Astrocyte (in vitro differentiated cells and primary cell): ENCODE data around the gene RFX1. TPM values are rescaled to one million over a fixed set of nuclear protein-coding genes. Genes with fewer than 3 reads are reported as not detected.

Experiments
- DNase-seq: peaks from one replicate; pipeline ENCODE4 v3.0.0-alpha.2; 2010; ENCODE audit warnings: low read depth
- FAIRE-seq: peaks from 2 replicates; lab custom pipeline; 2011; peaks lifted over from hg19 to GRCh38; lab: Jason Lieb, UNC
- H2AFZ ChIP-seq: 2 replicates; pipeline ENCODE4 v1.6.0; 2012; ENCODE audit warnings: low read depth, low read length, inconsistent platforms
- H3K27ac ChIP-seq: 2 replicates; pipeline ENCODE4 v1.5.1; 2011; ENCODE audit warnings: low read depth, low read length, inconsistent platforms
- H3K27me3 ChIP-seq: 2 replicates; pipeline ENCODE4 v1.6.0; 2011; ENCODE audit warnings: low read length, inconsistent platforms; ENCODE audit not compliant: insufficient read depth
- H3K36me3 ChIP-seq: 2 replicates; pipeline ENCODE4 v1.5.1; 2011; ENCODE audit warnings: low read length, inconsistent platforms; ENCODE audit not compliant: insufficient read depth
- H3K4me1 ChIP-seq: 2 replicates; pipeline ENCODE4 v1.5.1; 2011; ENCODE audit warnings: low read length, inconsistent platforms; ENCODE audit not compliant: insufficient read depth
- H3K4me2 ChIP-seq: 2 replicates; pipeline ENCODE4 v1.6.0; 2012; ENCODE audit warnings: low read length, inconsistent platforms
- H3K4me3 ChIP-seq: 2 replicates; pipeline ENCODE4 v1.5.1; 2011; ENCODE audit warnings: low read depth, mild to moderate bottlenecking, low read length, inconsistent platforms; ENCODE audit not compliant: insufficient read depth
- H3K79me2 ChIP-seq: 2 replicates; pipeline ENCODE4 v1.6.0; 2012; ENCODE audit warnings: mild to moderate bottlenecking, low read length, inconsistent platforms; ENCODE audit not compliant: insufficient read depth
- H3K9ac ChIP-seq: 2 replicates; pipeline ENCODE4 v1.6.0; 2012; ENCODE audit warnings: mild to moderate bottlenecking, low read length, inconsistent platforms
- H3K9me3 ChIP-seq: 2 replicates; pipeline ENCODE4 v1.5.1; 2012; ENCODE audit warnings: low read depth, mild to moderate bottlenecking, low read length, inconsistent platforms; ENCODE audit not compliant: insufficient read depth
- H4K20me1 ChIP-seq: 2 replicates; pipeline ENCODE4 v1.6.0; 2012; ENCODE audit warnings: low read length, inconsistent platforms; ENCODE audit not compliant: insufficient read depth
- H3K27ac Mint-ChIP-seq: one replicate; pipeline ENCODE4 v1.8.0; 2021; ENCODE audit warnings: mild to moderate bottlenecking, mixed read lengths; ENCODE audit not compliant: unreplicated experiment
- H3K27me3 Mint-ChIP-seq: one replicate; pipeline ENCODE4 v1.8.0; 2021; ENCODE audit warnings: low read depth, mixed read lengths; ENCODE audit not compliant: unreplicated experiment
- H3K36me3 Mint-ChIP-seq: one replicate; pipeline ENCODE4 v1.8.0; 2021; ENCODE audit warnings: low read depth, mixed read lengths; ENCODE audit not compliant: unreplicated experiment
- H3K4me1 Mint-ChIP-seq: one replicate; pipeline ENCODE4 v1.8.0; 2021; ENCODE audit warnings: low read depth, mixed read lengths; ENCODE audit not compliant: unreplicated experiment
- H3K4me3 Mint-ChIP-seq: one replicate; pipeline ENCODE4 v1.8.0; 2021; ENCODE audit warnings: mild to moderate bottlenecking, moderate library complexity, mixed read lengths; ENCODE audit not compliant: unreplicated experiment
- H3K9me3 Mint-ChIP-seq: one replicate; pipeline ENCODE4 v1.8.0; 2021; ENCODE audit warnings: mild to moderate bottlenecking, mixed read lengths; ENCODE audit not compliant: unreplicated experiment
- EZH2 ChIP-seq: IDR thresholded peaks from 2 replicates; pipeline ENCODE4 v1.6.1; 2012; ENCODE audit warnings: mild to moderate bottlenecking, low read length, inconsistent platforms; ENCODE audit not compliant: insufficient read depth
- total RNA-seq: library from RNA; stranded (reverse); gene quantifications from 2 replicates; pipeline ENCODE4 v1.2.1, GENCODE V29; 2021
- TF ChIP-seq, protein P1 (sequence below): IDR thresholded peaks from 2 replicates; pipeline ENCODE4 v1.5.1; 2011; ENCODE audit warnings: low read depth, mild to moderate bottlenecking, inconsistent platforms, low read length, moderate library complexity; ENCODE audit not compliant: insufficient read depth

Gene RFX1
- total RNA-seq, 1 donor from 2014 or later = 11.8 TPM

DNA sequence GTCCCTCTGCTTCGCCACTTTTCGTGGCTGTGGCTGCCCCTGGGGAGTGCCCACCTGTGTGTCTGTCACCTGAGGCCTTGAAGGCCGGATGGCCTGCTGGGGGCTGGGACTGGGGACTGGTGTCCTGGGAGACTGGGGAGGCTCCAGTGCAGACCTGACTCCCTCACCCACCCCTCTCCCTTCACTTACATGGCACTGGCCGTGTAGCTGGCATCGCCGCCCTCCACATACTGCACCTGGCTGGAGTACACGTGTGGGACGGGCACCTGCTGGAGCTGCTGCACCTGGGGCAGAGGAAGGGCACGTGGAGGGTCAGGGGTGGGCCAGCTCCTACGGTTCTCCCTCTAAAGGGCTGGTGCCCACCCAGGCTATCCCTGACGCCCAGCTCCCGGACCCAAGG lies 28.3 kb downstream of the RFX1 start:
- peaks cover 20% of the 10 kb centered on the region for H3K36me3 Mint-ChIP-seq
- peaks cover 7% of the 10 kb centered on the region for H3K4me1 Mint-ChIP-seq
- Histone ChIP-seq H4K20me1 (no peaks in the 10 kb centered on the region), H3K79me2 (no peaks in the 10 kb centered on the region), H3K27ac (no peak overlapping the region), H3K9me3 (no peaks in the 10 kb centered on the region), H3K4me2 (no peak overlapping the region), H3K4me3 (no peak overlapping the region), H3K9ac (no peak overlapping the region), H3K27me3 (no peaks in the 10 kb centered on the region), H3K4me1 (no peaks in the 10 kb centered on the region), H3K36me3 (no peaks in the 10 kb centered on the region), H2AFZ (no peak overlapping the region)
- no peak for TF ChIP-seq EZH2
- TF ChIP-seq, protein P1, sequence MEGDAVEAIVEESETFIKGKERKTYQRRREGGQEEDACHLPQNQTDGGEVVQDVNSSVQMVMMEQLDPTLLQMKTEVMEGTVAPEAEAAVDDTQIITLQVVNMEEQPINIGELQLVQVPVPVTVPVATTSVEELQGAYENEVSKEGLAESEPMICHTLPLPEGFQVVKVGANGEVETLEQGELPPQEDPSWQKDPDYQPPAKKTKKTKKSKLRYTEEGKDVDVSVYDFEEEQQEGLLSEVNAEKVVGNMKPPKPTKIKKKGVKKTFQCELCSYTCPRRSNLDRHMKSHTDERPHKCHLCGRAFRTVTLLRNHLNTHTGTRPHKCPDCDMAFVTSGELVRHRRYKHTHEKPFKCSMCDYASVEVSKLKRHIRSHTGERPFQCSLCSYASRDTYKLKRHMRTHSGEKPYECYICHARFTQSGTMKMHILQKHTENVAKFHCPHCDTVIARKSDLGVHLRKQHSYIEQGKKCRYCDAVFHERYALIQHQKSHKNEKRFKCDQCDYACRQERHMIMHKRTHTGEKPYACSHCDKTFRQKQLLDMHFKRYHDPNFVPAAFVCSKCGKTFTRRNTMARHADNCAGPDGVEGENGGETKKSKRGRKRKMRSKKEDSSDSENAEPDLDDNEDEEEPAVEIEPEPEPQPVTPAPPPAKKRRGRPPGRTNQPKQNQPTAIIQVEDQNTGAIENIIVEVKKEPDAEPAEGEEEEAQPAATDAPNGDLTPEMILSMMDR = no peak
- DNase-seq (no peak), FAIRE-seq (no peak)
- H3K27ac Mint-ChIP-seq = no peak overlapping the region
- no peaks in the 10 kb centered on the region for H3K27me3 Mint-ChIP-seq
- no peaks in the 10 kb centered on the region for H3K9me3 Mint-ChIP-seq
- H3K4me3 Mint-ChIP-seq = no peak overlapping the region

DNA sequence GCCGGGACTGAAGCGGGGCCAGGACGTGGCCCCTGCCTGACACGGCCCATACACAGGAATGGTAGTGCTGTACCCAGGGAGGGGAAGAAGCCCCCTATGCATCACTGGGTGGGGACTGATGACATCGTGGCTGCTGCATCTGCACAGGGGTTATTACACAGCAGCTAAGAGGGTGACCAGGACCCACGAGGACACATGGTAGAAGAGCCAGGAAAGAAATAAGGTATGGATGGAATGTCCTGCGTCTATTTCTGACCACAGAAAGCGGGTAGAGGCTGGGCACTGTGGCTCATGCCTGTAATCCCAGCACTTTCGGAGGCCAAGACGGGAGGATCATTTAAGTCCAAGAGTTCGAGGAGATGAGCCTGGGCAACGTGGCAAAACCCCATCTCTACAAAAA lies 29.7 kb downstream of the RFX1 start:
- H2AFZ ChIP-seq = no peak overlapping the region
- no peaks in the 10 kb centered on the region for H3K27me3 Mint-ChIP-seq
- no peaks in the 10 kb centered on the region for H3K79me2 ChIP-seq
- H3K36me3 Mint-ChIP-seq = peaks cover 22% of the 10 kb centered on the region
- H3K9me3 Mint-ChIP-seq = no peaks in the 10 kb centered on the region
- no peak overlapping the region for H3K4me2 ChIP-seq
- H3K4me1 ChIP-seq = no peaks in the 10 kb centered on the region
- no peaks in the 10 kb centered on the region for H3K9me3 ChIP-seq
- H3K4me1 Mint-ChIP-seq = peaks cover 7% of the 10 kb centered on the region
- DNase-seq = no peak
- H3K4me3 ChIP-seq = no peak overlapping the region
- no peaks in the 10 kb centered on the region for H3K36me3 ChIP-seq
- no peak for FAIRE-seq
- no peak overlapping the region for H3K9ac ChIP-seq
- H3K27ac ChIP-seq = no peak overlapping the region
- no peak overlapping the region for H3K27ac Mint-ChIP-seq
- H3K4me3 Mint-ChIP-seq = no peak overlapping the region
- H4K20me1 ChIP-seq = no peaks in the 10 kb centered on the region
- H3K27me3 ChIP-seq = no peaks in the 10 kb centered on the region
- TF ChIP-seq, protein P1 = no peak
- no peak for TF ChIP-seq EZH2

DNA sequence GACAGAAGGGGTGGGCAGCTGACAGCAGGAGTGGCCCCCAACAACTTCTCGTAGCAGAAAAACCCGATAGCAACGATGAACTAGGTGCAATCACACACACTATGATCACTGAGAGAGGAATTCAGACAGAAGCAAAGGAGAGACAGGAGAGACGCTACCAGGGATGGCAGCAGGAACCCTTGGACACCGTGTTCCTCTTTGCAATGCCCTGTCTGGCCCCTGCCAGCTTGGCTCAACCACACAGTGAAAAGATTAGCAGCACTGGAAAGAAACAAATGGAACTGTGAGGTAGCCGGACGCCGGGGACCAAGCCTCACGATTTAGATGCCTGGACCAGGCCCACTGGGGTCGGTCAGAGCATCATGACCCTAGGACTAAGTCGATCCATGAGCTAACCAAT lies 30.2 kb downstream of the RFX1 start:
- no peak overlapping the region for H3K27ac Mint-ChIP-seq
- no peak overlapping the region for H2AFZ ChIP-seq
- no peaks in the 10 kb centered on the region for H4K20me1 ChIP-seq
- H3K4me3 ChIP-seq = no peak overlapping the region
- H3K79me2 ChIP-seq = no peaks in the 10 kb centered on the region
- H3K9me3 Mint-ChIP-seq = no peaks in the 10 kb centered on the region
- no peak overlapping the region for H3K4me3 Mint-ChIP-seq
- no peaks in the 10 kb centered on the region for H3K27me3 ChIP-seq
- no peak overlapping the region for H3K4me2 ChIP-seq
- DNase-seq = no peak
- H3K9ac ChIP-seq = no peak overlapping the region
- no peaks in the 10 kb centered on the region for H3K27me3 Mint-ChIP-seq
- H3K4me1 ChIP-seq = no peaks in the 10 kb centered on the region
- peaks cover 22% of the 10 kb centered on the region for H3K36me3 Mint-ChIP-seq
- TF ChIP-seq, protein P1 = no peak
- TF ChIP-seq EZH2 = no peak
- no peaks in the 10 kb centered on the region for H3K9me3 ChIP-seq
- no peak for FAIRE-seq
- H3K4me1 Mint-ChIP-seq = peaks cover 7% of the 10 kb centered on the region
- H3K36me3 ChIP-seq = no peaks in the 10 kb centered on the region
- H3K27ac ChIP-seq = no peak overlapping the region
